GM18520 (cell line): ENCODE results near the gene EYA3.

Experiments used
- ATAC-seq: cut with Tn5 transposase; IDR thresholded peaks from one replicate; pipeline ENCODE4 v1.9.1; 2021; ENCODE audit not compliant: unreplicated experiment

The EYA3 gene

DNA sequence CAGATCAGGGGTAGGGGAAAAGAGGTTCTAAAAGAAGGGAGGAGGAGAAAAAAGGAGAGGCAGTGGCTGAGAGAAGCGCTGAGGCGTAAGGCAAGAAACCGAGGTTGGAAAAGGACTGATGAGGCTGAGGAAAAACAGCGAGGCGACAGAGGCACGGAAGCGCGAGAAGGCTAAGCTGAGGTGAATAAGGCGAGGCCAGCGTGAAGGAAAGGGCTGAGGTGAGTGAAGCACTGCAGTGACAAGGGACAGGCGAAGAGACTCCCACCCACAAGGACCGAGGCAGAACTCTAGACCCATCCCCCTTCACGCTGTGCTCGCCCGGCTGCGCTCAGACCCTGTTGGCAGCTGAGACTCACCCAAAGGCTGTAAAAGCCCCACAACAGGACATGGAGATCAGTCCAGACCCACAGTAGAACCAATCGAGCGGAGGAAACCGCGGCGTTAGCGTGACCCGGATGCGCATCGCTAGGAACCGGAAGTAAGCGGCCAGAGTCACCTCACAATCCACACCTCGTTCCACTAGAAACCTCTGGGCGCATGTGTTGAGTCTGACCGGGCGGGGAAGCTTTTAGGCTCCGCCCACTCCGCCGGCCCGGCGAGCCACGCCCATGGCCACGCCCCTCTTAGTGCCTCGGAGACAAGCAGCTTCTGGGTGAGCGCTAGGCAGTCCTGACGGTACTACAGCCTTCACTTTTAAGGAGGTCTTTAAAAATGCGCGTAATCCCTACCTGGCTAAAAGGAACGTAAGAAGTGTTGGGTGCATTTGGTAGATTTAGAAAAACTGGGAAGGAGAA lies at the start of gene EYA3:
Gene EYA3 (minus strand): TSS at position 443 of the 794 bp plus-strand sequence. CDS start 30,584 bp downstream, outside the sequence.
- peak; percentile 84 for ATAC-seq

GRCh38 chr1:28136922-28137613 lies 48.7 kb upstream of the EYA3 start:
- ATAC-seq = no peak

- no peak for ATAC-seq
Measured at GRCh38 chr1:28136169-28136921, 47.9 kb upstream of the EYA3 start.

DNA sequence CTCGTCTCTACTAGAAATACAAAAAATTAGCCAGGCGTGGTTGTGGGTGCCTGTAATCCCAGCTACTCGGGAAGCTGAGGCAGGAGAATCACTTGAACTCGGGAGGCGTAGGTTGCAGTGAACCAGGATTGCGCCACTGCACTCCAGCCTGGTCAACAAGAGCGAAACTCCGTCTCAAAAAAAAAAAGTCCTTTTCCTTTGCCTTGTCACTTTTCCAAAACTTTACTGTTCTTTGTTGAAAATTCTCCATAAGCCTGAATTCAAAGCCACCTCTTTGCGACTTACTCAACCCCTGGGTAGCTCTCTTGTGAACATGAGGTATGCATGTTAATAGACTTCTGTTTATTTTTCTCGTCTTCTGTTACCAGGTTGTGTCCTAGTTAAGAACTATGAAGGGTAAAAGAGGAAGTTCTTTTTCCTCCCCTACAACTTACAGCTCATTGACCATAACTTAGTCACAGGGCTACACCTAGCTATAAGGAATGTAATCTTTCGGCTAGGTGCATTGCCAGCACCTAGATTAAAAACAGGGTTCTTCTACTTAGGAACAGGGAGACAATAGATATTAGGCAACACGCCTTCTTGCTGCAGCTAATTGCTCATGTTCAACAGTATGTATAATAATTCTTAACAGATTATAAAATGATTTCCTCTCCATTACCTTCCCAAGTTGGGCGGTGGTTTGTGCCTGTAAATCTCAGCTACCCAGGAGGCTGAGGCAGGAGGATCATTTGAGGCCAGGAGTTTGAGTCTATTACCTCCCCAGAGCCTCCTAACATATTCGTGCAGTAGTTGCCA lies 47.2 kb upstream of the EYA3 start:
- no peak for ATAC-seq

GRCh38 chr1:28134651-28135207 lies 46.3 kb upstream of the EYA3 start:
- no peak for ATAC-seq

DNA sequence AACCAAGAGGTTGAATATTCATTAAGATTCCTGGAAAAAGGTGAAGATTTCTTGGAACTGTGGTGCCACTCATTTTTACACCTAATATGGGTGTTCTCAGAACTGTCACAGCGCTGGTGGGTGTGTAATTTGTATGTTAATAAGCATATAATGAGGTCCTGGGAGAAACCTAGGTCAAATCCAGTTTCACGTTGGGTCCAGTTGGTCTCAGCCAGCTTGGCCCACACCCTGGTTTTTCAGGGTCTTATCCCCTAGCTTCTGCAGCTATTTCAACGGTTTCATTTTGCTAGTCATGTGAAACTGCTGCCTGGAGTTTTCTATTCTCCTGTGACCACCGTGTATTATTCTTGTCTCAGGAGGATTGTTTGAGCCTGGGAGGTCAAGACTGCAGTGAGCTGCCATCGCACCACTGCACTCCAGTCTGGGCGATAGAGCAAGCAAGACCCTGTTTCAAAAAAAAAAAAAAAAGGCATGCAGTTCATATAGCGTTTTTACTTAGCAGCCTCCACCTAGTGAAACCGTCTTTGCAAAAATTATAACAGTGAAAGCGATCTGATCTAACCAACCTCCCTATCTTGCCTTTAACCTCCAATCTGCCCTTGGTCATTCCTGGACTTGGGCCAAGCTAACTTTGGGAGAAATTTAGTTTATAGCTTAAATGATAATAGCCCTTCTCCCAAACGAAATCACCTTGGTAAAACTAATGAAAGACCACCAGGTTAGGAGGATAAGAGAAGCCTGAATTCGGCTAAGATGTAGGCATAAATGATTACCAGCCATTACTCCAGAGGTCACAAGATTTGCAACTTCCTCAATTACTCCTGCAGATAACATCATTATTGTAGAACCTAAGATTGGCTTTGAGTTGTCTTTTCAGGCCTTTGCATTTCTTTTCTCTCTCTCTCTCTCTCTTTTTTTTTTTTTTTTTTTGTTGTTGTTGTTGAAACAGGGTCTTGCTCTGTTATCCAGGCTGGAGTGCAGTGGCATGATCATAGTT lies 44.1 kb upstream of the EYA3 start:
- no peak for ATAC-seq

- ATAC-seq = no peak
Measured at GRCh38 chr1:28130901-28131300, 42.5 kb upstream of the EYA3 start.

DNA sequence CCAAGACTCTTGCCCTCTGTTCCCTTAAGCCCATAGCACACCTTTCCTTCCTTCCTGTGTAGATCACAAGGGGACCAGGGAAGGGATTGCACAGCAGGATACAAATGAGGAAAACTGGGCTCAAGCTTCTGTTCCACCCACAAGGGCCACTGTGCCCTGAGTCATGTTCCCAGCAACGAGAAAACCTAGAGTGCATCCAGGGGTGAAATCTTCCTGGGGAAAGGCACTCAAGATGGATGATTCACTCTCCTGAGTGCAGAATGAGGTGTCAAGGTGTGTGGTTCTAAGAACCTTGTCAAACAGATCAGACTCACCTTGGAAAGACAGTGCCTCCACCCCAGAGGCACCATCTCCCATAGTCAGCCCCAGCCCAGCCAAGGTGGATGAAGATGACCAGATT lies 40.7 kb upstream of the EYA3 start:
- ATAC-seq = no peak

- peak; percentile 52 for ATAC-seq
Measured at GRCh38 chr1:28127617-28128257, 39.3 kb upstream of the EYA3 start.

DNA sequence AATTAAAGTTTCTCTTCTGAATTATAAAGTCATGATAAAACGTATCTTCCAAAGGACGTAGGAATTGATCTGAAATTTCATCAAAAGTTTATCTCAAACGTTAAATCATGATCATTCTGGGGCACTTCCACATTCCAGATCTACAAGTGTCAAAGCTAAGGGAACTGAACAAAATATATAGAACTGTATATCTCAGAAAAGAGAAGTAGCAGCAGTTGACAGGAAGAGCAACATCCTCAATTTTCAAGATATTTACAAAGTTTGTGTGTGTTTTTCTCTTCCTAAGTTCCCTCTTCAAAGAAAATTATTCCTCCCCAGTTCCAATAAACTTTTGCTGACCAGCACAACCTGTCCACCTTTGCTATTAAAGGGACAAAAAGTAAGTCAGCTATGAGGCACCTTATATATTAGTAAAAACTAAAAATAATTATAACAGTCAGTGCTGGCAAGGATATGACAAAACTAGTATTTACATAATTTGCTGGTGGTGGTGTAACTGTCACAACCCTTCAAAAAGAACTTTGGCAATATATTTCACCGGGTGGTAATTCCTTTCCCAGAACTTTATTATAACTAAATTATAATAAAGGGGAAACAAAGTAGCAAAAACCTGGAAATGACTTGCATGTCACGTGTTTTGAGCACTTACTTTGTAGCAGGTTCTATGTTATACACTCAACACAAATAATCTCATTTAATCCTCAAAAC lies 38.5 kb upstream of the EYA3 start:
- no peak for ATAC-seq

DNA sequence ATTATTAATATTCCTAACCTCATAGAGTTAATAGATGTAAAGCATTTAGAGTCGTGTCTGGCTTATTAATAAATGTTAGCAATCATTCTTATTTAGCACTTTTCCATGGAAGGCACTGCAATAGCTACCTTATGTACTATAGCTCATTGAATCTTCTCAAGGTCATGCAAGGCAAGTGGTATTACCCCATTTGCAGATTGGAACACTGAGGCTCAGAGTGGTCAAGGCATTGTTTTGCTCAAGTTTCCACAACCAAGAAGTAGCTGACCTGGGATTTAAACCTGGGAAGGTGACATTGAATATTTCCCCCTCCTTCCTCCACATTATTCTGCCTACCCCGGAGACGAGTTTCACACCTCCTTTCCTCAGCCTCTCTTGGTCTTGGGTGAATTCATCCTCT lies 37.8 kb upstream of the EYA3 start:
- no peak for ATAC-seq

- no peak for ATAC-seq
Measured at GRCh38 chr1:28123461-28123961, 35.1 kb upstream of the EYA3 start.

DNA sequence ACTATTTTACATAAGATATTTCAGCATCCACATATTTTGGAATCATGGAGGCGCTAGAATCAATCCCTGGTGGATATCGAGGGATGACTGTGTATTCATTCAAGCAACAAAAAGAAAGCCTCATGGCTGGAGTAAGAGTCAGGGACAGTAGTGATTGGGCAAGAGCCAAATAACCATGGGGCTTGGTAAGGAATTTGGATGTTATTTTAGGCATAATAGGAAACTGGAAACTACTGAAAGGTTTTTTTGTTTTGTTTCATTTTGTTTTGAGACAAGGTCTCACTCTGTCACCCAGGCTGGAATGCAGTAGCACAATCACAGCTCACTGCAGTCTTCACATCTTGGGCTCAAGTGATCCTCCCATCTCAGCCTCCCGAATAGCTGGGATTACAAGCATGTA lies 33.8 kb upstream of the EYA3 start:
- ATAC-seq = no peak

DNA sequence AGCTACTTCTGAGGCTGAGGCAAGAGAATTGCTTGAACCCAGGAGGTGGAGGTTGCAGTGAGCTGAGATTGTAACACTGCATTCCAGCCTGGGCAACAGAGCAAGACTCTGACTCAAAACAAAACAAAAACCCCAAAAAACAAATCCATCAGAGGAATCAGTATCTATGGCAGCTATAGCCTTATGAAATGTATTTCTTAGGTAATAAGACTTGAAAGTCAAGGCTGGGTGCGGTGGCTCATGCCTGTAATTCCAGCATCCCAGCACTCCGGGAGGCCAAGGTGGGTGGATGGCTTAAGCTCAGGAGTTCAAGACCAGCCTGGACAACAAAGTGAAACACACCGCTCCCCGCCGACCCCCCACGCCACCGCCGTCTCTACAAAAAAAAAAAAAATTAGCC lies 31.1 kb upstream of the EYA3 start:
- no peak for ATAC-seq

DNA sequence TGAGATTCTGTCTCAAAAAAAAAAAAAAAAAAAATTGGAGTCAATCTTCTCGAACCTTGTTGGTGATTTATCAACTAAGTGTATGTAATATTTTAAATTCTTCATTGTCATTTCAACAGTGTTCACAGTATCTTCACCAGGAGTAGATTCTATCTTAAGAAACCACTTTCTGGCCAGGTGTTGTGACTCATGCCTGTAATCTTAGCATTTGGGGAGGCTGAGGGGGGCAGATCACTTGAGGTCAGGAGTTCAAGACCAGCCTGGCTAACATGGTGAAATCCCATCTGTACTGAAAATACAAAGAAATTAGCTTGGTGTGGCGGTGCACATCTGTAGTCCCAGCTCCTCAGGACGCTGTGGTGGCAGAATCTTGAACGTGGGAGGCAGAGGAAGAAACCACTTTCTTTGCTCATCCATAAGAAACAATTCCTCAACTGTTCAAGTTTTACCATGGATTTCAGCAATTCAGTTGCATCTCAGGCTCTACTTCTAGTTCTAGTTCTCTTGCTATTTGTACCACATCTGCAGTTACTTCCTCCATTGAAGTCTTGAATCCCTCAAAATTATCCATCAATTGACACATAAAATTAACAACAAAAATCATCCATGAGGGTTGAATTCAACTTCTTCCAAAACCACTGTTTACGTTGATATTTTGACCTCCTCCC lies 30.4 kb upstream of the EYA3 start:
- no peak for ATAC-seq

- ATAC-seq = no peak
Measured at GRCh38 chr1:28115267-28115666, 26.9 kb upstream of the EYA3 start.

- no peak for ATAC-seq
Measured at GRCh38 chr1:28114844-28115243, 26.4 kb upstream of the EYA3 start.

DNA sequence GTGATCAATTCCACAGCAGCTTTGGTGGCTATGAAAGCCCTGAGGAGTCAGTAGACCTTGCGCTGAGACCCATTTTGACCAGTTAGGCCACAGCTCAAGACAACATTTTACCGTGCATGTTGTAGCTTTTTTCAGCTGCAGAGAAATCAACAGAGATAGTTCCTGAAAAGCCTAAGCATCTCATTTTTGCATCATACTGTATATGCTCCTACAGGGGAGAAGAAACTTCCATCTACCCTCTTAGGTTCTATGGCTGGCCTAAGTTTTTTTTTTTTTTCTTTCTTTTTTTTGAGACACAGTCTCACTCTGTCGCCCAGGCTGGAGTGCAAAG lies 24.8 kb upstream of the EYA3 start:
- no peak for ATAC-seq
